IMR-90 (cell line): ENCODE measurements around the gene GATA6. TPM values are rescaled to one million over a fixed set of nuclear protein-coding genes. Genes with fewer than 3 reads are reported as not detected.
A peak's percentile ranks its signal among the peaks of the same experiment; 100 is the strongest.

ENCODE experiments used
- ATAC-seq: fragments of 200-7000 bp; cut with Tn5 transposase; 2 replicates; pipeline ENCODE4 v1.9.1; 2020; ENCODE audit warnings: low read depth, mild to moderate bottlenecking, moderate library complexity
- BruUV-seq: library from RNA; stranded (reverse); fragments of 400-500 nt; replicated peaks from 2 replicates; lab custom pipeline; 2021; lab: Mats Ljungman, UMichigan
- CTCF ChIA-PET: fragments of 300-600 bp; formaldehyde crosslinking; extraction: SDS; loops from one replicate; lab custom pipeline; 2021; ENCODE audit warnings: antibody characterized with exemption; lab: Yijun Ruan, JAX
- POLR2A ChIA-PET: fragments of 300-600 bp; sonication (Branson Sonifier 250); formaldehyde crosslinking; loops from one replicate; lab custom pipeline; 2022; ENCODE audit warnings: antibody characterized with exemption; ENCODE audit not compliant: unreplicated experiment; lab: Charles Lee
- DNase-seq: peaks from one replicate; pipeline ENCODE4 v3.0.0; 2013
- H2AFZ ChIP-seq: replicated peaks from 2 replicates; pipeline ENCODE3; 2013; ENCODE audit warnings: low read length, mild to moderate bottlenecking; ENCODE audit not compliant: poor library complexity
- H2AK5ac ChIP-seq: 2 replicates; pipeline ENCODE4 v1.6.1; 2013; ENCODE audit warnings: low read depth, low read length, inconsistent platforms
- H2AK9ac ChIP-seq: replicated peaks from 2 replicates; pipeline ENCODE3; 2013; ENCODE audit warnings: mild to moderate bottlenecking, low read depth, low read length, moderate library complexity; ENCODE audit not compliant: poor library complexity
- H2BK120ac ChIP-seq: 2 replicates; pipeline ENCODE4 v1.6.1; 2013; ENCODE audit warnings: low read depth, low read length, inconsistent platforms
- H2BK15ac ChIP-seq: 3 replicates; pipeline ENCODE4 v1.6.1; 2013; ENCODE audit warnings: low read depth, low read length, inconsistent platforms
- H2BK20ac ChIP-seq: 2 replicates; pipeline ENCODE4 v1.6.1; 2013; ENCODE audit warnings: low read depth, mild to moderate bottlenecking, inconsistent platforms, low read length, moderate library complexity
- H2BK5ac ChIP-seq: 2 replicates; pipeline ENCODE4 v1.6.1; 2013; ENCODE audit warnings: mild to moderate bottlenecking, low read depth, low read length, inconsistent platforms; ENCODE audit not compliant: poor library complexity, severe bottlenecking
- H3K14ac ChIP-seq: replicated peaks from 2 replicates; pipeline ENCODE4 v1.6.1; 2013; ENCODE audit warnings: low read depth, low read length, inconsistent platforms
- H3K18ac ChIP-seq: 2 replicates; pipeline ENCODE4 v1.6.1; 2013; ENCODE audit warnings: low read depth, low read length, control low read depth
- H3K23ac ChIP-seq: 2 replicates; pipeline ENCODE4 v1.6.1; 2013; ENCODE audit warnings: low read depth, low read length, inconsistent platforms
- H3K27ac ChIP-seq: 2 replicates; pipeline ENCODE4 v1.5.1; 2013; ENCODE audit warnings: mild to moderate bottlenecking, control low read depth, low read length; ENCODE audit not compliant: insufficient read depth
- H3K27me3 ChIP-seq: 2 replicates; pipeline ENCODE4 v1.6.1; 2013; ENCODE audit warnings: low read length; ENCODE audit not compliant: control insufficient read depth, insufficient read depth
- H3K36me3 ChIP-seq: 2 replicates; pipeline ENCODE4 v1.6.1; 2013; ENCODE audit warnings: low read length, mixed read lengths; ENCODE audit not compliant: control insufficient read depth, insufficient read depth
- H3K4ac ChIP-seq: 2 replicates; pipeline ENCODE4 v1.6.1; 2013; ENCODE audit warnings: low read depth, low read length, inconsistent platforms
- H3K4me1 ChIP-seq: 2 replicates; pipeline ENCODE4 v1.6.1; 2013; ENCODE audit warnings: low read length, mixed read lengths; ENCODE audit not compliant: control insufficient read depth, insufficient read depth
- H3K4me2 ChIP-seq: 2 replicates; pipeline ENCODE4 v1.6.1; 2013; ENCODE audit warnings: low read depth, mild to moderate bottlenecking, control low read depth, low read length, moderate library complexity
- H3K4me3 ChIP-seq: 2 replicates; pipeline ENCODE4 v1.5.1; 2013; ENCODE audit warnings: low read depth, mild to moderate bottlenecking, control low read depth, low read length, moderate library complexity; ENCODE audit not compliant: insufficient read depth
- H3K56ac ChIP-seq: 2 replicates; pipeline ENCODE4 v1.6.1; 2013; ENCODE audit warnings: low read length, inconsistent platforms; ENCODE audit not compliant: insufficient read depth; ENCODE audit errors: extremely low read depth
- H3K79me1 ChIP-seq, 2 experiments: 2 replicates each; pipeline ENCODE4 v1.6.1; 2013; ENCODE audit warnings: low read length in 2 of 2, inconsistent platforms in 1 of 2, low read depth in 1 of 2
- H3K9ac ChIP-seq: 2 replicates; pipeline ENCODE4 v1.6.1; 2013; ENCODE audit warnings: low read depth, low read length, control low read depth
- H3K9me1 ChIP-seq: 2 replicates; pipeline ENCODE4 v1.6.1; 2013; ENCODE audit warnings: low read length, inconsistent platforms; ENCODE audit not compliant: insufficient read depth
- H3K9me3 ChIP-seq: 2 replicates; pipeline ENCODE4 v1.6.1; 2013; ENCODE audit warnings: low read length; ENCODE audit not compliant: control insufficient read depth, insufficient read depth
- H4K20me1 ChIP-seq: 2 replicates; pipeline ENCODE4 v1.6.1; 2013; ENCODE audit warnings: low read length, inconsistent platforms; ENCODE audit not compliant: insufficient read depth
- H4K5ac ChIP-seq: 2 replicates; pipeline ENCODE4 v1.6.1; 2013; ENCODE audit warnings: mild to moderate bottlenecking, low read depth, low read length, control low read depth
- H4K8ac ChIP-seq, 2 experiments: 2 replicates each; pipeline ENCODE4 v1.6.1; 2013; ENCODE audit warnings: low read depth in 2 of 2, low read length in 2 of 2, control low read depth in 1 of 2, inconsistent platforms in 1 of 2
- H4K91ac ChIP-seq: 2 replicates; pipeline ENCODE4 v1.6.1; 2013; ENCODE audit warnings: low read depth, low read length, inconsistent platforms; ENCODE audit not compliant: insufficient read depth
- CEBPB ChIP-seq: IDR thresholded peaks from 2 replicates; pipeline ENCODE4 v1.6.1; 2012; ENCODE audit warnings: low read depth, low read length, improper control_type of control experiment
- CHD1 ChIP-seq: IDR thresholded peaks from 2 replicates; pipeline ENCODE4 v1.6.1; 2012; ENCODE audit warnings: low read depth, low read length, improper control_type of control experiment
- CTCF ChIP-seq: conservative IDR thresholded peaks from 2 replicates; pipeline ENCODE4 v1.5.1; 2012; ENCODE audit warnings: mild to moderate bottlenecking, low read depth, low read length, improper control_type of control experiment
- MAFK ChIP-seq: IDR thresholded peaks from 2 replicates; pipeline ENCODE4 v1.6.1; 2012; ENCODE audit warnings: low read depth, low read length, improper control_type of control experiment
- MAZ ChIP-seq: IDR thresholded peaks from 2 replicates; pipeline ENCODE4 v1.6.1; 2012; ENCODE audit warnings: low read depth, mild to moderate bottlenecking, low read length, improper control_type of control experiment, moderate library complexity, borderline replicate concordance
- MXI1 ChIP-seq: IDR thresholded peaks from 2 replicates; pipeline ENCODE4 v1.6.1; 2012; ENCODE audit warnings: low read depth, mild to moderate bottlenecking, low read length, moderate library complexity, borderline replicate concordance
- NFE2L2 ChIP-seq: fragments of 150-350 bp; IDR thresholded peaks from 2 replicates; pipeline ENCODE4 v1.6.1; 2016; ENCODE audit warnings: low read depth, mild to moderate bottlenecking, low read length
- POLR2A ChIP-seq: IDR thresholded peaks from 2 replicates; pipeline ENCODE4 v1.6.1; 2012; ENCODE audit warnings: mild to moderate bottlenecking, low read depth, low read length
- RAD21 ChIP-seq: IDR thresholded peaks from 2 replicates; pipeline ENCODE4 v1.6.1; 2012; ENCODE audit warnings: low read length, improper control_type of control experiment
- RFX5 ChIP-seq: IDR thresholded peaks from 2 replicates; pipeline ENCODE4 v1.8.0; 2012; ENCODE audit warnings: low read depth, mild to moderate bottlenecking, low read length, moderate library complexity
- SMC3 ChIP-seq: fragments of 150-350 bp; IDR thresholded peaks from 2 replicates; pipeline ENCODE4 v1.6.1; 2016; ENCODE audit warnings: low read depth, mild to moderate bottlenecking, antibody characterized with exemption, low read length, moderate library complexity
- USF2 ChIP-seq: fragments of 150-350 bp; IDR thresholded peaks from 2 replicates; pipeline ENCODE4 v1.6.1; 2017; ENCODE audit warnings: mild to moderate bottlenecking, antibody characterized with exemption, low read length, low read depth
- WGBS, 2 experiments: methylation state at CpG; one replicate each; pipeline versions ENCODE4 v1.1.5 to v1.1.7; 2013; ENCODE audit warnings: missing lambda C conversion rate in 2 of 2; ENCODE audit not compliant: insufficient read length in 1 of 2; ENCODE audit errors: extremely low coverage in 2 of 2; 5-methylcytosine and 5-hydroxymethylcytosine counted together
- dilution Hi-C: fragments of 300-500 bp; cut with HindIII; formaldehyde crosslinking; loops from one replicate; pipeline ENCODE4 v1.14.3; 2018; ENCODE audit warnings: low sequenced_read_pairs; ENCODE audit not compliant: unreplicated experiment
- in situ Hi-C: fragments of 300-500 bp; cut with MboI; formaldehyde crosslinking; loops from 3 replicates; pipeline ENCODE4 v1.14.3; 2019; ENCODE audit warnings: low sequenced_read_pairs, inconsistent platforms, mixed read lengths
- intact Hi-C: fragments of 100-400 bp; cut with micrococcal nuclease; formaldehyde crosslinking; loops from 2 replicates; pipeline ENCODE4 v1.10.0; 2022
- polyA plus RNA-seq, 3 experiments: library from polyadenylated mRNA; depleted of rRNA; stranded (reverse); fragments of >200 nt; gene quantifications; 2 replicates each; pipeline ENCODE4 v1.2.3, GENCODE V29; 2012; ENCODE audit warnings: low replicate concordance in 1 of 3
- total RNA-seq: library from RNA; depleted of rRNA; stranded (reverse); fragments of >200 nt; gene quantifications from 2 replicates; pipeline ENCODE4 v1.2.3, GENCODE V29; 2012

GATA6 gene
- total and polyA plus RNA-seq, 2 of the 4 experiments (the other 2 are of a cell fraction): 2.5 to 4.0 TPM

GRCh38 chr18:22182884-22183697 is 13.7 kb downstream of the GATA6 start (continued):
- no peak for TF ChIP-seq USF2

DNA sequence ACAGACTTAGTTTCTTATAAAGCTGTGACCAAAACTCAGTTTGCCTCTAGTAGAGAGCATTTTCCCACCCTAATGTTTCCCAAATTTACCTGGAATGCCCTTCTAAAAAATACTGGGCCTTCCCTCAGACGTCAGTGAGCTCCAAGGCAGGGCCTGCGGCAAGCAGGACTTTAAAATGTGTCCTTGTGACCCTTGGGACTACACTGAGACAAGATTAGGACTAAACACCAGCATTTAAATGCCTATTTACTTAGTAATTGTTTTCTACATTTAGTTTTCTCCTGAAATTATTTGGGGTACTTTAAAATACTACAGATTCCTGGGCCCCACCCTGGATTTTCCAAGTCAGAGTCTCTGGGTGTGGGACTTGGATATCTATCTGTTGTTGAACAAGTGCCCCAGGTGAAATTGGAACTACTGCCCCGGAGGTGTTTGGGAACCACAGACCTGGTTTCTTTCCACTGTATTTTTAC is 14.3 kb downstream of the GATA6 start:
- ChIA-PET POLR2A (no interaction called here), CTCF (no interaction called here)
- H3K4me2 ChIP-seq: no peak overlapping the region
- in situ Hi-C loops: no loop called here
- H3K9me1 ChIP-seq: peaks cover 13% of the 10 kb centered on the region
- no peak overlapping the region for H2AK9ac ChIP-seq
- H2BK20ac ChIP-seq: no peak overlapping the region
- no peak overlapping the region for H3K27ac ChIP-seq
- no peak overlapping the region; the same call in 1 of the 2 replicates for H4K91ac ChIP-seq
- H2AFZ ChIP-seq: no peak overlapping the region
- H3K4ac ChIP-seq: 0 out of 2 replicates have a peak overlapping the region, but pooled peaks have one; percentile 48
- no peak overlapping the region for H2AK5ac ChIP-seq
- 0 out of 2 replicates have a peak overlapping the region, but pooled peaks have one; percentile 75 for H2BK120ac ChIP-seq
- H3K56ac ChIP-seq: no peak overlapping the region
- DNase-seq: no peak
- H3K27me3 ChIP-seq: no peaks in the 10 kb centered on the region
- no TSS peak for BruUV-seq
- WGBS, 2 experiments: 100% methylated on average over 2 of the region's 3 CpGs; no CpG with 5 or more reads in 1 of the 2 experiments
- peaks cover 22% of the 10 kb centered on the region for H3K36me3 ChIP-seq
- H4K5ac ChIP-seq: no peak overlapping the region
- H3K4me1 ChIP-seq: peaks cover 4% of the 10 kb centered on the region
- intact Hi-C loops: no loop called here
- ATAC-seq: no peak
- H3K18ac ChIP-seq: no peak overlapping the region; the same call in 1 of the 2 replicates
- H4K8ac ChIP-seq: peak overlapping the region in 1 of 2 experiments; percentile 17; a peak in 1 of 4 replicates
- no peak overlapping the region for H2BK15ac ChIP-seq
- no peaks in the 10 kb centered on the region for H4K20me1 ChIP-seq
- no peak overlapping the region for H3K23ac ChIP-seq
- H3K9ac ChIP-seq: no peak overlapping the region
- dilution Hi-C loops: no loop called here
- no peak overlapping the region for H3K4me3 ChIP-seq
- H3K14ac ChIP-seq: 0 out of 2 replicates have a peak overlapping the region, but pooled peaks have one; percentile 11
- no peaks in the 10 kb centered on the region for H3K9me3 ChIP-seq
- H3K79me1 ChIP-seq: peaks cover 9 to 16% of the 10 kb centered on the region in 2 experiments
- no peak overlapping the region for H2BK5ac ChIP-seq
- TF ChIP-seq USF2: no peak
- no peak for TF ChIP-seq CTCF
- TF ChIP-seq RFX5: no peak
- TF ChIP-seq SMC3: no peak
- TF ChIP-seq MAZ: no peak
- no peak for TF ChIP-seq NFE2L2
- no peak for TF ChIP-seq POLR2A
- TF ChIP-seq MAFK: no peak
- TF ChIP-seq RAD21: no peak
- TF ChIP-seq CEBPB: no peak
- no peak for TF ChIP-seq CHD1
- TF ChIP-seq MXI1: no peak
